K562 (cell line): ENCODE results near the gene MUC5B. TPM values are rescaled to one million over a fixed set of nuclear protein-coding genes. Genes with fewer than 3 reads are reported as not detected.

Experiments used
- BRF1 ChIP-seq: IDR thresholded peaks from 3 replicates; pipeline ENCODE4 v1.6.1; 2011; ENCODE audit warnings: borderline replicate concordance, mild to moderate bottlenecking; ENCODE audit not compliant: insufficient read length; ENCODE audit errors: extremely low read depth
- CBX2 ChIP-seq: fragments of 200-600 bp; sonication (generic); IDR thresholded peaks from one replicate; pipeline ENCODE4 v1.6.1; 2012; ENCODE audit warnings: mild to moderate bottlenecking, low read length, inconsistent platforms; ENCODE audit not compliant: insufficient read depth, poor library complexity, severe bottlenecking
- CC2D1A ChIP-seq: fragments of 450-650 bp; IDR thresholded peaks from 2 replicates; pipeline ENCODE4 v1.6.1; 2017; ENCODE audit warnings: mild to moderate bottlenecking
- HOXB6 ChIP-seq: fragments of 250-450 bp; sonication (Bioruptor Pico); IDR thresholded peaks from 2 replicates; pipeline ENCODE4 v1.5.1; 2022; ENCODE audit warnings: mild to moderate bottlenecking, borderline replicate concordance
- MIER1 ChIP-seq: fragments of 450-650 bp; IDR thresholded peaks from 2 replicates; pipeline ENCODE4 v1.6.1; 2016; ENCODE audit warnings: antibody characterized with exemption, mild to moderate bottlenecking, low read depth
- NCOA2 ChIP-seq, 2 experiments: fragments of 450-650 bp; IDR thresholded peaks; 2 replicates each; pipeline ENCODE4 v1.6.1; 2018; ENCODE audit warnings: mild to moderate bottlenecking in 2 of 2, moderate library complexity in 1 of 2; ENCODE audit not compliant: partially characterized antibody in 2 of 2
- NFE2L1 ChIP-seq: fragments of 450-650 bp; IDR thresholded peaks from 2 replicates; pipeline ENCODE4 v1.6.1; 2016; ENCODE audit warnings: missing genetic modification characterization, low read depth, mild to moderate bottlenecking, missing compliant biosample characterization, moderate library complexity, borderline replicate concordance
- NFIX ChIP-seq: fragments of 250-450 bp; sonication (Bioruptor Pico); IDR thresholded peaks from 2 replicates; pipeline ENCODE4 v1.4.0; 2020; ENCODE audit warnings: low read depth, mild to moderate bottlenecking, moderate library complexity
- NFXL1 ChIP-seq: fragments of 450-650 bp; formaldehyde crosslinking; IDR thresholded peaks from 2 replicates; pipeline ENCODE4 v1.4.0; 2021; ENCODE audit warnings: mild to moderate bottlenecking
- PTTG1 ChIP-seq: fragments of 450-650 bp; IDR thresholded peaks from 2 replicates; pipeline ENCODE4 v1.6.1; 2016; ENCODE audit warnings: low read depth, mild to moderate bottlenecking, missing genetic modification characterization, missing compliant biosample characterization
- SIN3A ChIP-seq, 2 experiments: fragments of 150-350 bp in 1 of 2; IDR thresholded peaks; 2 replicates each; pipeline ENCODE4 v1.6.1; 2011 to 2016; ENCODE audit warnings: borderline replicate concordance in 2 of 2, low read depth in 2 of 2, low read length in 2 of 2, mild to moderate bottlenecking in 2 of 2, moderate library complexity in 2 of 2; ENCODE audit not compliant: control insufficient read depth in 1 of 2
- SMARCA4 ChIP-seq: fragments of 450-650 bp; IDR thresholded peaks from 2 replicates; pipeline ENCODE4 v1.6.1; 2016
- SMARCA5 ChIP-seq: fragments of 450-650 bp; IDR thresholded peaks from 2 replicates; pipeline ENCODE4 v1.6.1; 2016
- STAT5B ChIP-seq: fragments of 250-450 bp; sonication (Bioruptor Pico); IDR thresholded peaks from 2 replicates; pipeline ENCODE4 v1.8.0; 2021; ENCODE audit warnings: mild to moderate bottlenecking, inconsistent platforms
- XRCC4 ChIP-seq: IDR thresholded peaks from one replicate; pipeline ENCODE4 v1.6.1; 2011; ENCODE audit not compliant: insufficient read depth, insufficient read length; ENCODE audit errors: extremely low read depth
- ZBTB8A ChIP-seq: fragments of 450-650 bp; IDR thresholded peaks from 2 replicates; pipeline ENCODE4 v1.6.1; 2018; ENCODE audit warnings: mild to moderate bottlenecking, moderate library complexity; ENCODE audit not compliant: partially characterized antibody
- ZNF41 ChIP-seq: fragments of 250-450 bp; sonication (Bioruptor Pico); conservative IDR thresholded peaks from 2 replicates; pipeline ENCODE4 v1.4.0; 2020; ENCODE audit warnings: mild to moderate bottlenecking
- ZNF77 ChIP-seq: fragments of 250-450 bp; sonication (Bioruptor Pico); IDR thresholded peaks from 2 replicates; pipeline ENCODE4 v1.5.0; 2020
- polyA plus RNA-seq, 8 experiments: library from polyadenylated mRNA; depleted of rRNA in 4 of 8; stranded (reverse) in 5 of 8; unstranded in 3 of 8; fragments of >200 nt; fragmentation: Nextera tagmentation in 2 of 8; fragmentation: Illumina TruSeq in 1 of 8; extraction: Ambion mirVana in 2 of 8; extraction: Trizol in 1 of 8; gene quantifications; 2 replicates each; pipeline versions ENCODE4 v1.2.1 to v1.2.3, GENCODE V29; 2011 to 2014; ENCODE audit warnings: inconsistent platforms in 1 of 8, missing spikeins in 1 of 8
- total RNA-seq, 7 experiments: library from RNA; depleted of rRNA in 6 of 7; stranded (reverse); fragments of >200 nt in 6 of 7; fragmentation: Illumina TruSeq in 2 of 7; extraction: Trizol in 2 of 7; gene quantifications; 2 replicates each; pipeline versions ENCODE4 v1.2.1 to v1.2.3, GENCODE V29; 2011 to 2021; ENCODE audit warnings: low replicate concordance in 1 of 7
- TF ChIP-seq, protein P1 (sequence below), 3 experiments: IDR thresholded peaks in 2 of 3; conservative IDR thresholded peaks in 1 of 3; 2 replicates each; pipeline ENCODE4 v1.5.1; 2011 to 2012; ENCODE audit warnings: low read length in 3 of 3, mild to moderate bottlenecking in 3 of 3, control low read depth in 2 of 3, improper control_type of control experiment in 1 of 3, inconsistent platforms in 1 of 3, low read depth in 1 of 3, mixed read lengths in 1 of 3, moderate library complexity in 1 of 3; ENCODE audit not compliant: insufficient read depth in 2 of 3
- TF ChIP-seq, protein P2 (sequence below): fragments of 450-650 bp; IDR thresholded peaks from 2 replicates; pipeline ENCODE4 v1.7.1; 2018; ENCODE audit warnings: mild to moderate bottlenecking, low read depth; ENCODE audit not compliant: partially characterized antibody
- TF ChIP-seq, protein P3 (sequence below): sonication (generic); formaldehyde crosslinking; IDR thresholded peaks from 2 replicates; pipeline ENCODE4 v1.8.1; 2023; ENCODE audit warnings: mild to moderate bottlenecking, missing genetic modification reagents

Gene MUC5B
- total and polyA plus RNA-seq, 9 of the 15 experiments (the other 6 are each of a cell fraction or from before 2014, with no cell fraction given), result 0.04 to 0.95 TPM; not detected in 7

DNA sequence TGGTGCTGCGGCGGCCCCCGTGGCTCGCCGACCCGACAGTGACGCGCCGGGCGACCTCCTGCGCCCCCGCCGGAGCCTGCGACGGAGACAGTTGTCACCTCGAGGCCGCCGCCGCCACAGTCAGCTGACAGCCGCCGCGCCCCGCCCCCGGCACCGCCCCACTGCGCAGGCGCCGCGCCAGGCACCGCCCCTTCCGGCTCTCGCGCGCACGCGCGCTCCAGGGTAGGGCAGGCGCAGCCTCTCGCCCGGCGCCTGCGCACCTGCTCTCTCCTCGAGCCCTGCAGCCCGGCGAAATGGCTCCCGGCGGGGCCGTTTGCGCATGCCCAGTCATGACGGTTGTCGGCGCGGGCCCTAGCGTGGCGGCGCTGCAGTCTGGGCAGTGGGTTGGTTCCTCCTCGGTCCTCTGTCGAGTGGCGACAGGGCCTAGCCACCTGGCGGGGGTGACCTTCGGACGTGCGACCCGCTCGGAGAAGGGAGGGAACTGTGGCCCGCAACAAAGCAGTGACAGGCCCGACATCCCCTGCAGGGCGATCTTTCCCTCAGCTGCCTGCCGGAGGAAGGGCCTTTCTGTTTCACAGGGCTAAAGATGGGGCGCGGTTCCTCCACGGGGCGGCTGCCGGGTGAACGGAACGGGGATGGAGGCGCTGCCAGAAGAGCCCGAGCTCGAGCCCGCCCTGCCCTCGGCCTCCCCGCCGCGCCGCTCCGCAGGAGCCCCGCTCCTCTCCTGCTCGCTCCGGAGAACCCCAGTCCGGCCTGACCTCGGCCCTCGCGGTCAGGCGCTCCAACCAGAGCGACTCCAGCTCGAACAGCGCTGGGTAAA is 86.8 kb downstream of the MUC5B start, which contains the start of gene TOLLIP (continued):
- TF ChIP-seq SIN3A (IDR thresholded peaks at IDR 0.05; ENCODE audit: borderline replicate concordance in 2 of 2, control insufficient read depth in 1 of 2, low read depth in 2 of 2, low read length in 2 of 2) (peak; percentile 88 to 97; a peak in 3 of 4 replicates), NCOA2 (IDR thresholded peaks at IDR 0.05; ENCODE audit: partially characterized antibody in 2 of 2) (no peak), MIER1 (no peak), SMARCA5 (no peak), NFXL1 (CRISPR knock-in tag) (no peak), STAT5B (CRISPR knock-in tag) (no peak), ZNF77 (CRISPR knock-in tag) (no peak), NFE2L1 (tag) (no peak), ZBTB8A (no peak), HOXB6 (CRISPR knock-in tag) (no peak), NFIX (CRISPR knock-in tag) (no peak), ZNF41 (0 out of 2 replicates have a peak, but pooled peaks have one; percentile 44), PTTG1 (no peak), XRCC4 (no peak), SMARCA4 (no peak), CC2D1A (peak; percentile 95; the same call in 1 of the 2 replicates), BRF1 (no peak), CBX2 (no peak)
- TF ChIP-seq, protein P1, sequence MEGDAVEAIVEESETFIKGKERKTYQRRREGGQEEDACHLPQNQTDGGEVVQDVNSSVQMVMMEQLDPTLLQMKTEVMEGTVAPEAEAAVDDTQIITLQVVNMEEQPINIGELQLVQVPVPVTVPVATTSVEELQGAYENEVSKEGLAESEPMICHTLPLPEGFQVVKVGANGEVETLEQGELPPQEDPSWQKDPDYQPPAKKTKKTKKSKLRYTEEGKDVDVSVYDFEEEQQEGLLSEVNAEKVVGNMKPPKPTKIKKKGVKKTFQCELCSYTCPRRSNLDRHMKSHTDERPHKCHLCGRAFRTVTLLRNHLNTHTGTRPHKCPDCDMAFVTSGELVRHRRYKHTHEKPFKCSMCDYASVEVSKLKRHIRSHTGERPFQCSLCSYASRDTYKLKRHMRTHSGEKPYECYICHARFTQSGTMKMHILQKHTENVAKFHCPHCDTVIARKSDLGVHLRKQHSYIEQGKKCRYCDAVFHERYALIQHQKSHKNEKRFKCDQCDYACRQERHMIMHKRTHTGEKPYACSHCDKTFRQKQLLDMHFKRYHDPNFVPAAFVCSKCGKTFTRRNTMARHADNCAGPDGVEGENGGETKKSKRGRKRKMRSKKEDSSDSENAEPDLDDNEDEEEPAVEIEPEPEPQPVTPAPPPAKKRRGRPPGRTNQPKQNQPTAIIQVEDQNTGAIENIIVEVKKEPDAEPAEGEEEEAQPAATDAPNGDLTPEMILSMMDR (IDR thresholded peaks at IDR 0.05 in 2 of 3, conservative IDR thresholded peaks at IDR 0.05 in 1 of 3; ENCODE audit: insufficient read depth in 2 of 3, low read depth in 1 of 3, low read length in 3 of 3), result peak; percentile 22 to 29 (median 26); a peak in 2 of 6 replicates
- TF ChIP-seq, protein P2, sequence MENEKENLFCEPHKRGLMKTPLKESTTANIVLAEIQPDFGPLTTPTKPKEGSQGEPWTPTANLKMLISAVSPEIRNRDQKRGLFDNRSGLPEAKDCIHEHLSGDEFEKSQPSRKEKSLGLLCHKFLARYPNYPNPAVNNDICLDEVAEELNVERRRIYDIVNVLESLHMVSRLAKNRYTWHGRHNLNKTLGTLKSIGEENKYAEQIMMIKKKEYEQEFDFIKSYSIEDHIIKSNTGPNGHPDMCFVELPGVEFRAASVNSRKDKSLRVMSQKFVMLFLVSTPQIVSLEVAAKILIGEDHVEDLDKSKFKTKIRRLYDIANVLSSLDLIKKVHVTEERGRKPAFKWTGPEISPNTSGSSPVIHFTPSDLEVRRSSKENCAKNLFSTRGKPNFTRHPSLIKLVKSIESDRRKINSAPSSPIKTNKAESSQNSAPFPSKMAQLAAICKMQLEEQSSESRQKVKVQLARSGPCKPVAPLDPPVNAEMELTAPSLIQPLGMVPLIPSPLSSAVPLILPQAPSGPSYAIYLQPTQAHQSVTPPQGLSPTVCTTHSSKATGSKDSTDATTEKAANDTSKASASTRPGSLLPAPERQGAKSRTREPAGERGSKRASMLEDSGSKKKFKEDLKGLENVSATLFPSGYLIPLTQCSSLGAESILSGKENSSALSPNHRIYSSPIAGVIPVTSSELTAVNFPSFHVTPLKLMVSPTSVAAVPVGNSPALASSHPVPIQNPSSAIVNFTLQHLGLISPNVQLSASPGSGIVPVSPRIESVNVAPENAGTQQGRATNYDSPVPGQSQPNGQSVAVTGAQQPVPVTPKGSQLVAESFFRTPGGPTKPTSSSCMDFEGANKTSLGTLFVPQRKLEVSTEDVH, result no peak
- TF ChIP-seq, protein P3, sequence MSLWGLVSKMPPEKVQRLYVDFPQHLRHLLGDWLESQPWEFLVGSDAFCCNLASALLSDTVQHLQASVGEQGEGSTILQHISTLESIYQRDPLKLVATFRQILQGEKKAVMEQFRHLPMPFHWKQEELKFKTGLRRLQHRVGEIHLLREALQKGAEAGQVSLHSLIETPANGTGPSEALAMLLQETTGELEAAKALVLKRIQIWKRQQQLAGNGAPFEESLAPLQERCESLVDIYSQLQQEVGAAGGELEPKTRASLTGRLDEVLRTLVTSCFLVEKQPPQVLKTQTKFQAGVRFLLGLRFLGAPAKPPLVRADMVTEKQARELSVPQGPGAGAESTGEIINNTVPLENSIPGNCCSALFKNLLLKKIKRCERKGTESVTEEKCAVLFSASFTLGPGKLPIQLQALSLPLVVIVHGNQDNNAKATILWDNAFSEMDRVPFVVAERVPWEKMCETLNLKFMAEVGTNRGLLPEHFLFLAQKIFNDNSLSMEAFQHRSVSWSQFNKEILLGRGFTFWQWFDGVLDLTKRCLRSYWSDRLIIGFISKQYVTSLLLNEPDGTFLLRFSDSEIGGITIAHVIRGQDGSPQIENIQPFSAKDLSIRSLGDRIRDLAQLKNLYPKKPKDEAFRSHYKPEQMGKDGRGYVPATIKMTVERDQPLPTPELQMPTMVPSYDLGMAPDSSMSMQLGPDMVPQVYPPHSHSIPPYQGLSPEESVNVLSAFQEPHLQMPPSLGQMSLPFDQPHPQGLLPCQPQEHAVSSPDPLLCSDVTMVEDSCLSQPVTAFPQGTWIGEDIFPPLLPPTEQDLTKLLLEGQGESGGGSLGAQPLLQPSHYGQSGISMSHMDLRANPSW, result no peak
